RPMI7951 (cell line): ENCODE results near the gene WSCD1. TPM values are rescaled to one million over a fixed set of nuclear protein-coding genes. Genes with fewer than 3 reads are reported as not detected.

ENCODE experiments used
- DNase-seq: peaks from one replicate; pipeline ENCODE4 v3.0.0-alpha.2; 2012; ENCODE audit warnings: low read depth
- total RNA-seq: library from RNA; depleted of rRNA; stranded (reverse); fragments of >200 nt; shearing (Covaris generic); gene quantifications from 2 replicates; pipeline ENCODE4 v1.2.3, GENCODE V29; 2014

Gene WSCD1
- total RNA-seq, 1 experiment from 2014 or later, result 0.24 TPM

DNA sequence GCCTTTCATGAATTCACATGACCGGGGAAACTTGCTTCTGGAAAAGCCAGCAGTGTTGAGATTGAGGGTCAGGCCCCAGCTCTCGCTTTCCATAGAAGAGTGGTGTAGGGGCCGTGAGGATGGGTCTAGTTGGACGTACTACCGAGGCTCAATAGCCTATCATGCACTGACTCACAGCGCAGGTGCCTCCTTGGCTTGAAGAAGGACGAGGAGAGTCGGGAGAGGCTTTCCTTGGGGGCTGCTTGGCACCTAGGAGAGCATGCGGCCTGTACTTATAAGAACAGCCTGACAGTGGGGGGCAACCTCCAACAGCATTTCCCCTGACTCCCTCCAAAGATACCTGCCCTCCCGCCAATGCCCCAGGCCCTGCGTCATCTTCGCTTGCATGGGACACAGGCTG, 37.6 kb downstream of the WSCD1 start:
- DNase-seq, result no peak

DNA sequence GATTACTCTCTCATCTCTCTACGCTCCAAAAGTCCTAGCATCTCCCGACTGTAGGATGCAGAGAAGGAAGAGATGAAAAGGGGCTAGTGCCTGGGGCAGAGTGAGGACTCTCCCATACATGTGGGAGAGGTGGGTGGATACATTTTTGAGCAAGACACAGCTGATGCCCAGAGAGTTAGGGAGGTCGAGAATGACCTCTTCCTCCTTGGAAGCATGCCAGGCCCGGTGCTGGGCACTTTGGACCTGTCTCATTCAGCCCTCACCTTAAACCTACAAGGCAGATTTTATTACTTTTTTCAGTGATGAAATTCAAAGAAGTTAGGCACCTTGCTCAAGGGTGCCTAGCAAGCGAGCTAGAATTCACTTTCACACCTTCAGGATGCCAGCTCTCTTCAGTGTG, 38.2 kb downstream of the WSCD1 start:
- DNase-seq, result no peak

DNA sequence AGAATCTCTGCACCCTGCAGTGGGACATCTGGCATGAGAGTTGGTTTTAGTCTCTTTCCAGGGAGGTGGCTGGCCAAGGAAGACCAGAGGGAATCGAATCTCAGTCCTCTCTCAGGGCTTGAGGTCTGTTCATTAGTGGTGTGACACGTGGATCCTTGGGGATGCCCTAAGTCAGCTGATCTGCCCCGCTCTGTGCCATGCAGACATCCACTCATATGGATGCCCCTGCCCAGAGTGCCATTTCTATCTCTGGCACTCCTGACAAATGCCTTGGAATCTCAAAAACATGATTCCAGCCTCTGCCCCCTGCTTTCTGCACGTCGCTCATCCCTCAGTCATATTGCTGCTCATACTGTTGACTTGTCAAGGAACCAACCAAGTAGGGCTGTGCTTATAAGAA, 38.8 kb downstream of the WSCD1 start:
- no peak for DNase-seq

DNA sequence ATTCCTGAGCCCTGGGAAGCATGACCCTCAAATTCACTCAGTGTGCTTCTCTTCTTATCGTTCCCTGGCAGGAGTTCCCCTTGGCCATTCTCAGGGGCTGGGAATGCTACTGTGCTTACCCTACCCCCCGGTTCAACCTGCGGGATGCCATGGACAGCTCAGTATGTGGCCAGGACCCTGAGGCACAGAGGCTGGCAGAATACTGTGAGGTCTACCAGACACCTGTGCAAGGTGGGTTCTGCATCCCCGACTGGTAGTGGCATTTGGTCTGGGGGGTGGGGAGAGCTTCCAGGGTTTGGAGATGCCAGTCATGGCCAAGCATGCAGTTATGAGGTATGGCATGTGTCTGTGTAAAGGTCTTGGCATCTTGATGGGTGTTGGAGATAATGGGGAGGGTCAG, 39.4 kb downstream of the WSCD1 start:
- no peak for DNase-seq

DNA sequence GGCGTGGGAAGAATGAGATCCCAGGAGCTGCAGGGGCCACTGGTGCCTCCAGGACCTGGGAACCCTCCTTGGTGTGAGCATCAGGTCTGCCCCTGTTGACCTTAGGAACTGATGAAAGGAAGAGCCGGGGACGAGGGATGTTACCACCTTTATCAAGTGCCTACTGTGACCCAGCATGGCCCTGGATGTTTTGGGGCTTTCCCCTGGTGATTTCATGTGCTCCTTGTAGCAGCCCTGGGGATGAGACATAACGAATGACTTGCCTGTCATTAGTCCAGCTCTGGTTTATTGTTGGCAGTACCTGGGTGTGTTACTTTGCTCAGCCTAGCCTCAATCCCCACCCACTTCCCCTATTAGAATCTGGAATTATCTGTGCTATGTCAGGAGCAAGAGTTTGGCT, 39.9 kb downstream of the WSCD1 start:
- no peak for DNase-seq

DNA sequence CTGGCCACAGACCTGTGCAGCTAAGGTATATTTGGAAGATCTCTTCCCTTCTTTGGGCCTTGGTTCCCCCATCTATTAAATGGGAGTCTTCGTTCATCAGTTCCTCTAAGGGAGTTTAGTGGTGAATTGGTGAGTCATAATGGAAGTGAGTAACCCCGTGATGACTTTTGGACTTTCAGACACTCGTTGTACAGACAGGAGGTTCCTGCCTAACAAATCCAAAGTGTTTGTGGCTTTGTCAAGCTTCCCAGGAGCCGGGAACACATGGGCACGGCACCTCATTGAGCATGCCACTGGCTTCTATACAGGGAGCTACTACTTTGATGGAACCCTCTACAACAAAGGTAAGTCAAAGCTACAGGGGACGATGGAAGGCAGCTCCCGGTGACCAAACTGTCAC, 40.4 kb downstream of the WSCD1 start:
- peak; percentile 45 for DNase-seq

DNA sequence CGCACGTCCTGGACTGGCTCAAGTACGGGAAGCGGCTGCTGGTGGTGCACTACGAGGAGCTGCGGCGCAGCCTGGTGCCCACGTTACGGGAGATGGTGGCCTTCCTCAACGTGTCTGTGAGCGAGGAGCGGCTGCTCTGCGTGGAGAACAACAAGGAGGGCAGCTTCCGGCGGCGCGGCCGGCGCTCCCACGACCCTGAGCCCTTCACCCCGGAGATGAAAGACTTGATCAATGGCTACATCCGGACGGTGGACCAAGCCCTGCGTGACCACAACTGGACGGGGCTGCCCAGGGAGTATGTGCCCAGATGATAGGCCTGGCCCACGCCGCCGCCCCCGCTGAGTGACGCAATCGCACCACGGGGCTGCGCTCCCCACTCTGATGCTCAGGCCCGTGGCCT, 50.2 kb downstream of the WSCD1 start:
- no peak for DNase-seq

DNA sequence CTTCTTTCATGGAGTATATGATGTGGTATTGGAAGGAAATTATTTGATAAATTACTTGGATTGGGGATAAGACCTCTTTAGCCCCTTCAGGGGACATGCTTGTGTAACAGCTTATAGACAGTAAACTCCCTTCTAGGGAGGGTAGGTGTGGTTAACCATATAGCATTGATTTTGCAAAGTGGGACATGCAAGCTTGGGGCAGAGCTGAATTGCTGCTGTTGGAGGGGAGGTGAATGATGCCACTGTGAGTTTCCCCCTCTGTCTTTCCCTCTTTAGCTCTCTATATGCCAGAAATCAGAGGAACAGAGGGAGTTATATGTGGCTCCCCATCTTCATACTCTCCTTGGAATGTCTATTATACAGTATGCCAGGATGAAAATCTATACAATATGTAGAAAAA, 54.7 kb downstream of the WSCD1 start:
- no peak for DNase-seq

DNA sequence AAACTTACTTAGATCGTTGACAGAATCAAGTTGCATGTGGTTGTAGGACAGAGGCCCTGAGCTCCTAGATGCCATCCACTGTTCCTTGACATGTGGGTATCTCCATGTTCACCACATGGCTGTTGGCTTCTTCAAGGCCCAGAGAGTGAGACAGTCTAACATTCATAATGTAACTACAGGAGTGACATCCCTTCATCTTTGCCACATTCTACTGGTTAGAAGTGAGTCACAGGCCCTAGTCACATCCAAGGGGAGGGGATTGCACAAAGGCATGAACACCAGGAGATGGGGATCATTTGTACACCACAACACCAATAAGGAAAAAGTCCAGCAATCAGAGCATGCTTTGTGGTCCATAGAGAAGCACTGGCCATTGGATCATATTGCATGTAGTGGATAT, 56.6 kb downstream of the WSCD1 start:
- DNase-seq, result no peak

DNA sequence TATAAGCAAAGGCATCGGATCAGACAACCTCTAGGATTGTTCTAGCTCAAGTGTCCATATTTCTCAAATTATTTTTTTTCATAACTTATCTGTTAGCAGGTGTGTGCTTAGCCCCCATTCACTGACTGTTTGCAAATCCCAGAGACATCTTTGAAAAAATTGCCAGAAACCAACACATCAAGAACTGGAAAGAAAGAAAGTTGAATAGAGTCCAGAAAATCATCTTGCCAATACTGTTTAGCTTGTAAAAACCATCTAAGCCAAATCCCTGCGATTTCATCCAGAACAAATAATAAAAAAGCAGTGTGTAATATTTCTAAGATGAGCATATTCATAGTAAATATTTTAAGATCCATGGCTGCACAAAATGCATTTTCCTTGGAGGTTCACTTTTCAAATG, 64.5 kb downstream of the WSCD1 start:
- DNase-seq, result no peak

DNA sequence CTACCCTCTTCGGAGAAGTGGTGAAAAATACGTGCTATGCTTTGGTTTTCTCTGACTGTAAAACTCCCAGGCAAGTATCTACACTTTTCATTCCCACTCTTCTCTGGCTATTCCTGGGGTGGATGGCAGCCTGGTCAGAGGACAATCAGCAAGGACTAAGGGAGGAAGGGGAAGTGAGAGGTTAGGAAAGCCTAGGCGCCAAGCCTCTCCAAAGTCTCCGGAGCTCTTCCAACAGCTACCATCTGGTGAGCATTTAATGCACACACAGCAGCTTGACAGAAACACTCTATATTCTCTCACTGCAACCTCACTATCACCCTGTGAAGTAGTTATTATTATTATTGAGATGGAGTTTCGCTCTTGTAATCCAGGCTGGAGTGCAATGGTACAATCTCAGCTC, 65.1 kb downstream of the WSCD1 start:
- DNase-seq, result no peak

DNA sequence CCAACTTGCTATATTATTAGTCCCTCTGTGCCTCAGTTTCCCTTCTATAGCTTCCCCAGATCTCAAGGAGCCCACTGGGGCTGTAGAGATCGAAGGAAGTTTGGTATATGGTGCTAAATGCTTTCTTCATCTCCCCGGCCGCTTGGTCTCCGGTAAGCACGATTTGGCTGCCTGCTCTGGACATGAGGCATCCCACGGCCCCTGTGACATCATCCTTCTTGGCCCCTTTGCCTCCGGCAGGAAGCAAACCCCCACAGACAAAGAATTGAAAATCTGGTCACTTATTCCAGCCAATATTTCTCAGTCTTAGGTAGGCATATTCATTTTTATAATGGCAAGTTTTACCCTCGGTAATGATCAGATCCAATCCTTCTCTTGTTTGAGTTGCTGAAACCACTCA, 65.8 kb downstream of the WSCD1 start:
- DNase-seq, result no peak

DNA sequence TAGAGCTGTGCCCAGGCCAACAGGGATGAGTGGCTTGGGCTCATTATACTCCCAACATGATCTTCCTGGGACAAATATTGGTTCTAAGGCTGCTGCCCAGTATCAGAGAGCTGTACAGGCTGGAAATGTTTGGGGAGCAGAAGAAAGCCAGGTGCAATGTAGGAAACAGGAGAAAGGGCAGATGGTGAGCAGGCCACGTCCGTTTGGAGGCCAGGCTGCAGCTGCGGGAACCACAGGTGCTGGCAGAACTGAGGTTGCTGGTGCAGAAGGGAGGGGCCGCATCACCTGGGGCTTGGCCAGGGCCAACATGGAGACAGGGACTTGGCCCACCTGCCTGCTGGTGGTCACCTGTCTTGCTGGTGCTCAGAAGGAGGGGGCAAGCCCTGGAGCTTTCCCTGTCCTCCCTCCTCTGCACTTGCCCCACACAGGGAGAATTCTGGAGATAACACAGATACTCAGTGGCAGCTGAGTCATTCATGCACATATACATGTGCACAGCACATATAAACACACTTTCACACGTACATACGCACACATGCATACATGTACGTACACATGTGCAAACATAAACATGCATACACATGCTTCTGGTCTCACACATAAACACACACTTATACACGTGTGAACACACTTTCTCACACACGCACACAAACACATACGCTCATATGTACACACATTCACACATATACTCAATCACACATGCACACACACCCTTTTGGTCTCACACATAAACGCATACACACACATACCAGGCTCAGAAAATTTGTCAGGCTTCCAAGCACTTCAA, 67.7 kb downstream of the WSCD1 start:
- no peak for DNase-seq

DNA sequence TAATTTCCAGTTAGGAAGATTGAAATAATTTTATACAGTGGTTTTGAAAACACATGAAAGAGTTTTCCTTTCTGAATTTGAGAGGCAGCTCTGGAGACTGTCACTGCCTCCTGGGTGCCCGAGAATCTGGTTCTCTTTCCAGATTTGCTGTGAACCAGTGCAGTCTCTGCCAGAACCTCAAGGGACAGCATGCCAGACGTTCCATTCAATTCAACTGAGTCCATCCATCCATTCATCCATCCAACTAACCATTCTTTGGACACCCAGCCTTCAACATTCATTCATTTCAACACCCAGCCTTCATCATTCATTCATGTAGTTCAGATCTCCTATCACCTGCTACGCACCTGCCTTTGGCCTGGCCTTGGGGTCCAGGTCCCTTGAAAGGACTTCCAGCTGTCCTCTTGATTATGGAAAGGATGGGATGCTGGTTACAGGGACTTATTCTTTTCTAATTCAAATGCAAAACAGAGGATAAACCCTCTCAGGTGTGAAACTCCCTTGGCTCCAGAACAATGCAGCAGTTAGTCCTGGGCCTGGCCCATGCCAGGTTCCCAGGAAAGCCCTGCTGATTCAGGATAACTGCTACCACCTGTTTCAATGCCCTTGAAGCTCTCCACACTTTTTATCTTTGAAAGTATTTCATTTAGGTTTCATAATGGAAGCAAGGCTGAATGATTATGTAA, 68.7 kb downstream of the WSCD1 start:
- DNase-seq, result no peak

DNA sequence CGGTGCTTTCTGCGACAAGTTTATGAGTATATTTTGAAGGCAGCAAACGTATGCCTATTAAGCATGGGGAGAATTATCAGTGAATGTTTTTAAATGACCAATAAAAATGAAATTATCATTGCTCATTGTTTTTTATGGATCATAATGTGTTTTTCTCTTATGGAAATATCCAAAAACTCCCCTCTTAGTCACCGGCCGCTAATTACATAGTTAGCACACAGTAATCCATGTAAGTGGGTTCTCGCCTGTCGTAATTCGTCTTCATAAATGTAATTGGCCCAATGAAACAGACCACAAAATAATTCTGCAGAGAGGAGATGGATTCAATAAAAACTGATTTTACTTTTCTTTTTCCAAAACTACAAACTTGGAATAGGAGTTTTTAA, 69.3 kb downstream of the WSCD1 start:
- DNase-seq, result no peak

DNA sequence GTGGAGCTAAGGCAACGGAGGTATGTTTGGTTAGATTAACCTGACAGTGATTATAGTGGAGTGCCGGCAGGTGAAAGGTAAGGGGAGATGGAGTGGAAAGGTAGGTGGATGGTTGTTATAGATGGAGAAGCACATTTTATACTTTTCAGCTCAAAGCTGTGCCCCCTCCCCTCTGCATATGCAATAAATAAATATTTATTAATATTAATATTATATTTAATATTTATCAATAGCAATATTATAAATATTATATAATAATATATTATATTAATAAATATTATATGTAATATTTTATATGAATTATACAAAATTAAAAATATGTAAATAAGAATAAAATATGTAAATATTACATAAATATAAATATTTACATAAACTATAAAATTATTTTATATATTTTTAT, 70.0 kb downstream of the WSCD1 start:
- DNase-seq, result no peak

DNA sequence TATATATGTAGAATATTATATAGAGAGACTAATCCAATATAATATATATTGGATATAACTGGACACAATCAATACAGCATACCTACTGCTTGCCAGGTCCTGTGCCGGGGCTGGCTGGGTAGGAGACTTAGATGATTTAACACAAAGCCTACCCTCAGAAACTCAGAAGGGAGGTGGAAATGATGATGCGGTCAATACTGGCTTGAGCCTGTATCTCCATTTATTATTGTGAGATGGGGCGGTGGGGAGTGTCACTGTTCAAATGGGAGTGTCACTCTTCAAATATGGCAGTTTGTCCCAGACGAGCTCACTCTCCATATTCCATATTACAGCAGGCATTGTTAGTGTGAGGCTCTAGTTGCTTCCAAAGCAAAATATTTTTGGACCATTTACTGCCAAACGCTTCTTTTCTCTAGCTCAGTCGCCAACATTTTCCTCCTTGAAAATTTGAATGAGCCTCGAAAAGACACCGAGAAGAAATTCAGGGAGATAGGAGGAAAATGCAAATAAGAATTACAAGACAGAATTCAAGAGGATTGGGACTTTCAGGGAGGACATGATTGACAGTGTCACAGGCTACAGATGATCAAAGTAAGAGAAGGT, 70.7 kb downstream of the WSCD1 start:
- DNase-seq, result no peak

DNA sequence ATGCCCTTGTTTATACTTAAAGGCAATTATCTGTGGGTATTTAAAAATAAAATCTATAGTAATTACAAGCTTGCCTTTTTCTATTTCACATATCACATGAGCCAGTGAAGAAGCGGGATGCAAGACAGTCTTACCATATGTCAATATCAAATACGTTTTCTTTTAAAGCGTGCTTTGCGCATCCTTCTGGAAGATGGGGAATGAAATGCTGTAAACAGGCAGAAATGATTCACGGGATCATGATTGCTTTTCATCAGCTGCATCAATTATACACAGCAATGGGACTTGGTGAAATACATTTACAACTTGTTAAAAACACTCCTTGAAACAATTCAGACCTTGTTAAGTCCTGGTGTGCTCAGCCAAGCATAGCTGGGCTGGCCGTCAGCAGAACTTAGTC, 72.5 kb downstream of the WSCD1 start:
- DNase-seq, result no peak

DNA sequence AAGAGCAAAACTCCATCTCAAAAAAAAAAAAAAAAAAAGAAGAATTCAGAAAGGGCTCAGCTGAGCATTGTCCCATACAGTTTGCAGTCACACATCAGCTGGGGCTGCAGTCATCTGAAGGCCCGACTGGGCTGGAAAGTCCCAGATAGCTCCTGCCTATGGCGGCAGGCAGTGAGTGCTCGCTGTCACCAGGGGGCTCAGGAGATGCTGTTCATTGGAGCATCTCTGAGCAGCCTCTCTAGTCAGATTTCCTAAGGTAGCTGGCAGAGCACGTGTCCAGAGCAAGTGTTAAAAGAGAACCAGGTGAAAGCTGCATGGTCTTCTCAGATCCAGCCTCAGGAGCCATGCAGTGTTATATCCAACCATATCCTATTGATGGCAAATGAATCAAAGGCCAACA, 75.8 kb downstream of the WSCD1 start:
- DNase-seq, result no peak

DNA sequence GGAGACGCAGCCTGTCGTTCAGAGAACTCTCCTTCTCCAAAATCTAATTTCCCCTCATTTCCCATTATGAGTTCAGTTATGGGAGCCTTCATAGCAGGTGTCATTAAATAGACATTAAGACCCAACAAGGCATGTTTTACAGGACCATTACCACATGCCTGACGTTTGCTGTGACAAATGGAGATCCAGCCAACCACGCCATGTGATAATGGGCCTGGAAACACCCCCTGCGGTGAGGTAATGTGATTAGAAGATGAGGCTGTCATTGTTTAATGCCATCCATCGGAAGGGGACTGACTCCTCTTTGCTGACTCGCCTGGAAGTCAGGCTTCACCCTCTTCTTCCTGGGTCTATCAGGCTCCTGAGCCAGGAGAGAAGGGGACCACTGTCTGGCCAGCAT, 76.9 kb downstream of the WSCD1 start:
- DNase-seq, result no peak

DNA sequence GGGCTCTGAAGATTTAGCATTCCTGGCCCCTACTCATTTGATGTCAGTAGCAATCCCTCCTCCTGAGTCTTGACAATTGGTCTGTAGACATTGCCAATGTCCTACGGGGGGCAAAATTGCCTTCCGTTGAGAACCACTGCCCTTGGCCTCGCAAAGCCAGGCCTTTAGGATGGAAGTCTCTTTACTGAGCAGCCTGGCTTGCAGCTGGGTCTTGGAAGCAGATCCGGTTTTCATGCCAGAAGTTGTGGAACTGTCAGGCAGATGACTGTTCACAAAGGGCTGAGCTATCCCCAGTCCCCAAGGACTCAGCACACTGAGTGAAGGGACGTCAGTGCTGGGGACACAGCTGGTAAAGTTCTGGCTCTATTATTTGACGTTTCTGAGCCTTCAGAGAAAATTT, 83.2 kb downstream of the WSCD1 start:
- DNase-seq, result no peak

DNA sequence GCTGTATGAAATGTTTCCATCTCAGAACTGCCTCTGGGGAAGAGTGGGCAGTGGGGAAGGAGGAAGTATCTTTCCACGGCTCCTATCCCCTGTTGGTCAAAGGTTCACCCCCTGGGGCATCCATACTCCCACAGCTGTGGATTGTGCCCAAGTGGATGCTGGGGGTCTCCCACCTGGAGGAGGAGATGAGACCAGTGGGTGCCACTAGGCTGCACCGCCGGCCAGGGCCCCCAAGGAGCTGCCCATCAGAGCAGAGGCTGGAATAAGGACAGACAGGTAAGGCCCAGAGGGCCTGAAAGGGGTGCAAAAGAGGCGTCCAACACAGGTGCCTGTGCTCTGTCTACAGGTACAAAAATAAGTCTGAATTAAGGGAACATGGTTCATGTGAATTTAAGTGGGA, 87.5 kb downstream of the WSCD1 start:
- DNase-seq, result no peak

DNA sequence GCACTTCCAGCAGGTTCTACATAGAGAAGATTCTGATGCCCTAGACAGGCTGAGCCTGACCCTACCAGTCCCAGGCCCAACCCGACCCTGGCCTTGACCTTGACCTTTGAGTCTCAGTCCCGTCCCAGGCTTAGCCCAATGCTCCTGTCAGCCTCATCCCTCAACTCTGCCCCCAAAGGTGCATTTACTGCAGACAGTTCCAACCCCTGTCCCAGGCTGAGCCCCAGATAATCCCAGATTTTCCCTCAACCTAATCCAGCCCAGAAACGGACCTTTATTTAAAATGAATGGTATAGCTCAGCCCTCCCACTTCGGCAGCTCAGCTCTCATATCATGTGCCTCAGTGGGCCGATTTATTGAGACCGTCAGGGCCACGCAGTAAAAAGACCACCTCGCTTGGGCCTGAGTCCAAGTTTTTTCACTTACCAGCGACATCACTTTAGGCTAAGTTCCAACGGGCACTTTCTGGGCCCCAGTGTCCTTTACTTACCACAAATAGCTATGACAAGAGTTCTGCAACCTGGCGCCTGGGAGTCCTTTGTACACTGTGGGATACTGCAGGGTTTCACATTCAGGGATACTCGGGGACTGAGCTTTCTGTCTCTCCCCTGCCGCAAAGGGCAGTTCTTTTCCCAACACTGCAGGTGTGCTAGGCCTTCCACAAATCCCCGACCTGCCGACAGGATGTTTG, 89.5 kb downstream of the WSCD1 start:
- no peak for DNase-seq
